Measurements from ENCODE around the gene LIMCH1. TPM values are rescaled to one million over a fixed set of nuclear protein-coding genes. Genes with fewer than 3 reads are reported as not detected.

Gene LIMCH1
- total and polyA plus RNA-seq, 2 donors from 2014 or later = 19.9 to 83.9 TPM

- Histone ChIP-seq H3K27ac (ENCODE audit: low read depth in 2 of 2, low read length in 2 of 2) (no peak overlapping the region), H3K9ac (ENCODE audit: low read length in 3 of 3) (no peak overlapping the region), H3K4me1 (ENCODE audit: control insufficient read depth in 2 of 3, insufficient read depth in 2 of 3, low read depth in 1 of 3, low read length in 3 of 3) (no peaks in the 10 kb centered on the region), H3K27me3 (ENCODE audit: control insufficient read depth, insufficient read depth, low read length) (no peaks in the 10 kb centered on the region), H3K9me3 (ENCODE audit: control insufficient read depth in 2 of 3, insufficient read depth in 1 of 3, low read length in 3 of 3) (no peaks in the 10 kb centered on the region), H3K36me3 (ENCODE audit: control insufficient read depth in 2 of 3, insufficient read depth in 3 of 3, low read length in 3 of 3) (peaks cover 0 to 16% (median 4%) of the 10 kb centered on the region in 3 donors), H3K4me3 (ENCODE audit: low read length in 3 of 3) (no peak overlapping the region)
- intact Hi-C loops (cut with DNase I) = no loop called here
- no peak for TF ChIP-seq CTCF (IDR thresholded peaks at IDR 0.05; ENCODE audit: borderline replicate concordance, extremely low read depth, insufficient read depth)
- no peak for DNase-seq
- no peak for FAIRE-seq
Measured at GRCh38 chr4:41668024-41668423, 130.1 kb downstream of the LIMCH1 start.

- Histone ChIP-seq H3K36me3 (ENCODE audit: control insufficient read depth in 2 of 3, insufficient read depth in 3 of 3, low read length in 3 of 3) (peaks cover 0 to 19% (median 6%) of the 10 kb centered on the region in 3 donors), H3K9me3 (ENCODE audit: control insufficient read depth in 2 of 3, insufficient read depth in 1 of 3, low read length in 3 of 3) (no peaks in the 10 kb centered on the region), H3K27me3 (ENCODE audit: control insufficient read depth, insufficient read depth, low read length) (no peaks in the 10 kb centered on the region), H3K4me3 (ENCODE audit: low read length in 3 of 3) (no peak overlapping the region), H3K27ac (ENCODE audit: low read depth in 2 of 2, low read length in 2 of 2) (no peak overlapping the region), H3K9ac (ENCODE audit: low read length in 3 of 3) (no peak overlapping the region), H3K4me1 (ENCODE audit: control insufficient read depth in 2 of 3, insufficient read depth in 2 of 3, low read depth in 1 of 3, low read length in 3 of 3) (no peaks in the 10 kb centered on the region)
- TF ChIP-seq CTCF (IDR thresholded peaks at IDR 0.05; ENCODE audit: borderline replicate concordance, extremely low read depth, insufficient read depth) = no peak
- no peak for DNase-seq
- intact Hi-C loops (cut with DNase I) = no loop called here
- FAIRE-seq = no peak
Measured at GRCh38 chr4:41670530-41670929, 132.6 kb downstream of the LIMCH1 start.

- Histone ChIP-seq H3K36me3 (ENCODE audit: control insufficient read depth in 2 of 3, insufficient read depth in 3 of 3, low read length in 3 of 3) (peaks cover 0 to 19% (median 6%) of the 10 kb centered on the region in 3 donors), H3K4me3 (ENCODE audit: low read length in 3 of 3) (no peak overlapping the region), H3K4me1 (ENCODE audit: control insufficient read depth in 2 of 3, insufficient read depth in 2 of 3, low read depth in 1 of 3, low read length in 3 of 3) (no peaks in the 10 kb centered on the region), H3K27ac (ENCODE audit: low read depth in 2 of 2, low read length in 2 of 2) (no peak overlapping the region), H3K9me3 (ENCODE audit: control insufficient read depth in 2 of 3, insufficient read depth in 1 of 3, low read length in 3 of 3) (no peaks in the 10 kb centered on the region), H3K9ac (ENCODE audit: low read length in 3 of 3) (no peak overlapping the region), H3K27me3 (ENCODE audit: control insufficient read depth, insufficient read depth, low read length) (no peaks in the 10 kb centered on the region)
- intact Hi-C loops (cut with DNase I) = no loop called here
- DNase-seq = no peak
- FAIRE-seq = no peak
- no peak for TF ChIP-seq CTCF (IDR thresholded peaks at IDR 0.05; ENCODE audit: borderline replicate concordance, extremely low read depth, insufficient read depth)
Measured at GRCh38 chr4:41670982-41671381, 133.0 kb downstream of the LIMCH1 start.
